Stimulated activated CD4-positive, alpha-beta T cell treated with anti-CD3 and anti-CD28 coated beads, Interleukin-2, amount 100 ng/mL, for 4 hours (primary cell): ENCODE results near the gene LRIG1.

ENCODE experiments used
- DNase-seq: peaks from one replicate; pipeline ENCODE4 v3.0.0-alpha.2; 2020; ENCODE audit warnings: low read depth

Gene LRIG1

DNA sequence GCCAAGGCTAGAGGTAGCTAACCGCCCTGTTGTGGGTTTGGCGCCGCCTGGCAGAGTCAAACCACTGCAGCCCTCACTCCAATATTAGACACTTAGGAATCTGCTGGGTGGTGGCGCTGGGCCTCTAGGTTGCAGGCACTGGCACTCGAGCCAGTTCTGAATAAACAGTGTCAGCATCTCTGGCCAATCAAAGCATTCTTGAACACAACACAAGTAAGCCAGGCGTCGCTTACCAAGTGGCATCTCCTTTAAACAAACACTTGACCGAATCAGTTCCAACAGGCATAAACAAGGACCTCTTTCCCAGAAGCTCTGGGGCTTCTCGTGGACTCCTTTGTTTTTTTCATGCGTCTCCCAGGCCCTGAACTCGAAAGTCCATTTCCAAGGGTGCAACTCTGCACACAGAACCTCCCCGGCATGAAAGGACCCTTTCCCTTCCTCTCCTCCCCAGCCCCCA is 82.3 kb downstream of the LRIG1 start:
- no peak for DNase-seq

DNA sequence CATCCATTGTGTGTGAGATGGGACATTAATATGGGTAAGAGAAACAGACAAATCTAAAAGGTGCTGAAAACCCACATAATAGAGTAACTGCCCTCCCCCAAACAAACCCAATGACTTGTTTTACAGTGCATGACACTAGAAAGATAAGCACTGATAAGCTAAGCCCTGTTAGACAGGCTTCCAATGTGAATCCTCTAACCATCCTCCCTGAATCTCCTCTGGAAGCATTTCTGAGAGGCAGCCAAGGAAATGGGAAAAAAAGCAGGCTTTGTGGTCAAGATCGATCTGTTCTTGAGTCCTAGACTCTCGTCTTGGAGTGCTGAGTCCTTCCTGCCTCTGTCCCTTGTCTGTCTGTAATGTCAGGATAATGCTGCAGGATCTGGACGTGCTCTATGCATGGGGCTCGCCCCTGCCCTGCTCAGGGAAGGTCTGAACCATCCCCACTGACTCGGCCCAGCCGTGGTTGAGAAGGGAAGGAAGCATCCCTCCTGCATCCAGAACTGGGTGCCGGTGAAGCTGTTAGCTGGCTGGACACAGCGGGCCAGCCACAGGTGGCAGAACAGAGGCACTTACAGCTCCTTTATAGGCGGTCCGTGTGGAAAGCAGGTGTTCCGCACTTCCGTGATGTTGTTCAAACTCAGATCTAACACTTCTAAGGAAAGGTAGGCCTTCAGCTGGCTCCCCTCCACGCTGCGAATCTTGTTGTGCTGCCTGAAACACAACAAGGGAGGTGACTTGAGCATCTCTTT is 84.1 kb downstream of the LRIG1 start:
- DNase-seq, result no peak

DNA sequence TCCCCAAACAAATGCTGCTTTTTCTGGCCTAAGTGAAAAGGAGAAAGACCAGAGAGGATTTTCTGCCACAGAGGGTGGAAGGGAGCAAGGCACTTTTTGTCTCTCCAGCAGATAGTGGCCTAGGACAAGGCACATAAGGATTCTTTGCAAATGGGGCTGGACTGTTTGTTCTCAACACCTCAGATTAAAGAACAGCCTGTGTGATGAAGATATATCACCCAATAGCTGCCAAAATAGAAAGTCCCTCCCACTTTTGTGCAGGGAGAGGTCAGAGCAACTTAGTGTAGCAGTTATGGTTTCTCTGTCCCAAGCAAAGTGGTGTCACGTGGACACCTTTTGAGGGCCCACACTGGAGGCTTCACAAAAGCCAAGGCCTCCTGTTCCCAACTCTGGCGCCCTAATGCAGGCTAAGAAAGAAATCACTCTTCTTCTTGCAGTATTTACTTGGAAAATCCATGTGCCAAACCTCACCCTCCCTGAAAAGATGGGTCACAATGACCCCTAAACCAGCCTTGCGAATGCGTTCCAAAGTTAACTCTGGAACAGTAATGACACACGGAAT is 84.9 kb downstream of the LRIG1 start:
- DNase-seq, result no peak

DNA sequence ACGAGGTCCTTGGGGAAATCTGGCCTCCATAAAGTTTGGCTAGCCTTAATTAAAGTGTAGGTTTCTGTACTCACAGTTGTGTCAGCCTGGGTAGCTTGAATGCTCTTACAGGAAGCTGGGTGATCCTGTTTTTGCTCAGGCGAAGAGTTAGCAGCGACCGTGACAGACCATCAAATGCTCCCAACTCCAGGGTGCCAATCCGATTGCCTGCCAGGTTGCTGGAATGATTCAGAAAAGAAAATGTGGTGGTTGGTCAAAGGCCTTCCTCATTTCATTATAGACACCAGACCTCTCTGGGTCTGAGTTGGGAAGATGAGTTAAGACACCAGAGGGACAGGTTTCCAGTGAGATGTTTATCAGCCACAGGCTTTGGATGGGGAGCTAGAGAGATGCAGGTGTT is 86.0 kb downstream of the LRIG1 start:
- no peak for DNase-seq

DNA sequence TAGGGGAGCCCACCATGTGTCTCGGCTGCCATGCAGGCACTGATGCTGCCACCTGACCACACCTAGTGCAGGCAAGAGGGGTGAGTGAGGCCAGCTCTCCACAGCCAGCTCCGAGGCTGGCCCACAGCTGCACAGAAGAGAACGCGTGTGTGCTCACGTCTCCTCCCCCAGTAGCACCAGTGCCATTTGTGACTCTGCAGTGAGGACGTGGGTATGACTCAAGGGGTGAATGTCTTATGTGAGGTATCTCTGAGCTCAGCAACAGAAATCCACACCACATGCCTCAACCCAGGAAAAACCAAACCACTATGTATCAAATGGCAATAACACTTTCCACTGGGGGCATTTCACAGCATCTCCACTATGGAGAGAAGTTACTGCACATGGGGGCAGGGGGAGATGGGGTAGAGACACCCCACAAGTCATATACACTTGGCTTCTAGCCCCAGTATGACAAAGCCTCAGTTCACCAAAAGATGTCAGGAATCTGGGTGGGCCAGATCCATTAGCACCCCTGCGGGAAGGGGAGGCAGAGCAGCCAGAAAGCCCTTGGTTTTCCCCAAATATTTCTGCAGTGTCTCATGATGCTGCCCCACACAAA is 87.6 kb downstream of the LRIG1 start:
- DNase-seq, result no peak

DNA sequence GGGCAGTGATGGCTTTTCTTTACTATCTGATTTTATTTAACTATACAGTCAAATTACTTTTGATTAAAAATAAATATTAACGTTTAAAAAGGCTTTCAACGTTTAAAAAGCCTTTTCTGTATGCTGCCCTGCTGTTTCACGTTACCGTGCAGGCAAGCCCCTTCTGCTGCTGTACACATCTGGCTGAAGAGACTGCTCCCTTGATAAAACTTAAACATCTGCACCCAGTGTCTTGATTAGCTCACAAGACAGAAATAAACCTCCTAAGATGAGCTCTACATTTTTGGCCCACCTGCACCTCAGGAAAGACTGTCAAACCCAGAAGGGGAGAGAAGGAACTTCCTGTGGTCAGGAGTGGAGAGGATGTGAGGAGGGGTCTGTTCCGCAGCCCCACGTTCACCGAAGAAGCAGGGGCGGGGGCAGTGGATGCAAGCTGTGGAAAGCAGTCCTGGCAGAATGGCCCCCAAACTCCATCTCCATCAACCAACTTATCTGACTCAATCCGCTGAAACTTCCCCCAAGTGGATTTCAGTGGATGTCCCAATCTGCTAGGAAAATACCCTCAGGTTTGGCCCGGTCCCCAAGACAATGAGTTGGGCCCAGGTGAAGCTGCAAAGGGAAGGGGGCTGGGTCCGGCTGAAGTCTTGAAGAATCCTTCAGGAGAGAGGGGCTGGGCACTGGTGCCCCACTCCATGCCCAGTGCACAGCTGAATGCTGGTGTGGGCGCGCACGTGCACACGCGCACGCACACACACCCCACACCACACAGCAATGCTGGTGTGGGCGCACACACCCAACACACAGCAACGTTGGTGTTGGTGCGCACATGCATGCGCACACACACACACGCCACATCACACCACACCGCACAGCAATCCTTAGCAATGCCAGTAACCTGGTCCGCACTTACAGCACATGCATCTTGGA is 88.6 kb downstream of the LRIG1 start:
- DNase-seq, result no peak

DNA sequence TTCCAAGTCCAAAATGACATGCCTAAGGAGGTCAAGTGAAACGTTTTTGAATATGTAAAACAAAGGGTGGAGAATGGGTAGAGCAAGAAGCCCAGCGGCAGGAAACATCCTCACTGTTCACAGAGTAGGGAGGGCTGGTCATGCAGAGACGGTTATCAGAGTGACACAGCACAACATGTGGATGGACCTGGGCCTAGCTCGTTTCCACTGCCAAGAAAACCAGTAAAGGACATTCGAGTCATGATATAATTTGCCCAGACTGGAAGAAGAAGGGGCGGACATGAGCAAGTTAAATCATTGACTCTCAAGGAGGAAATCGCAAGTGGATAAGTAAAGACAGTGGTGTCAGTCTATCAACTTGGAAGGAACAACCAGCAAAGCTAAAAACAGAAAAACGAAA is 89.3 kb downstream of the LRIG1 start:
- DNase-seq, result no peak

DNA sequence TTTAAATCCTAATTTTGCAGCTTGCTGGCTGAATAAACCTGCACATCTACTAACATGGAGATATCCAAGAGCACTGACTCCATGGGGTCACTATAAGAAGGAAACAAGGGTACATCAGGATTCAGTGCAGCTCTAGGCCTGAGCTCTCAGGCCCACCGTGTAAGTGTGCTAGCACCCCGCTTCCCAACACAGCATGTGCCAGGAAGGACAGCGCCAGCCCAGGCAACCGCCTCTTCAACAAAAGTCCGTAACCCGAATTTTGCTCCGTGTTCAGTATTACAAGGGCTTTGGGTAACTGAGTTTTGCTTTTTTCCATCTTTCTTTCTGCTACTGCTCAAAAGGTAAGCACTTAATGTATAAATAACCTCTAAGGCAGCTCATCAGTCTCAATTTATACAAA is 89.8 kb downstream of the LRIG1 start:
- no peak for DNase-seq

DNA sequence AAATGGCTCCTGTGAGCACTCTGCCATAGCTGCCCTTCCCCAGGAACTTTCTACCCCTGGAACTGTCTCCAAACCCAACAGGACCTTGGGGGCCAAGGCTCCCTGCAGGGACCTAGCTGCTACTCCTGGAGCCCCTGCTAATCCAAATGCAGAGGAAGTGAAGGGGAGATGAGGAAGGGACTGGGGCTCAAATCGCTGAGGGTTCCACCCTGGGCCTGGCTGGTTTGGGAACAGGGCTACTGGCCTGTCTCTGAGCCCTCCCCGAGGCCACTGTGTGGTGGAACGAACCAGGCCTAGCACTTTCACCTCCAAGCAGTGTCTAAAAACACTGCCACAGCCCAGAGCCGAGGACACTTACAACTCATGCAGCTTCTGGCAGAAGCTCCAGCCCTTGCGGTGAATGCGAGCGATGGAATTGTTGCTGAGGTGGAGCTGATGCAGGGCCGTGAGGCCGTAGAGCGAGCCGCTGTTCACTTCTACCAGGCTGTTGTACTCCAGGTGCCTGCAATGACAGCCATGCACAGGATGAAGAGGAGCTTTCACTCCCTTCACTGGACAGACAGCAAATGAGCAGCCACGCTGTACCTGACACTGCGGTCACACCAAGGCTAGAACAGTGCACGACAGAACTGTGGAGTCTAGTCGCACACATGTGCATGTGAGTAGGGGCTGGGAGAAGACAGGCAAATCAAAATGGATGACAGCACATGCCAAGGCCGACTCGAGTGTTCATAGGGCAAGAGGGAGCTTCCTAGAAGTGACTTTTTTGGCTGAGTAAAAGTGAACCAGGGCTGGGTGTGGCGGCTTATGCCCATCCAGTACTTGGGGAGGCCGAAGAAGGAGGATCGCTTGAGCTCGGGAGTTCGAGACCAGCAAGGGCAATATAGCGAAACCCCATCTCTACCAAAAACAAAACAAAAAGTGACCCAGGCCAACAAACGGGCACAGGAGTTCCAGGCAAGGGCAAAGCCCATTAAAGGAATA is 90.8 kb downstream of the LRIG1 start:
- DNase-seq, result no peak

DNA sequence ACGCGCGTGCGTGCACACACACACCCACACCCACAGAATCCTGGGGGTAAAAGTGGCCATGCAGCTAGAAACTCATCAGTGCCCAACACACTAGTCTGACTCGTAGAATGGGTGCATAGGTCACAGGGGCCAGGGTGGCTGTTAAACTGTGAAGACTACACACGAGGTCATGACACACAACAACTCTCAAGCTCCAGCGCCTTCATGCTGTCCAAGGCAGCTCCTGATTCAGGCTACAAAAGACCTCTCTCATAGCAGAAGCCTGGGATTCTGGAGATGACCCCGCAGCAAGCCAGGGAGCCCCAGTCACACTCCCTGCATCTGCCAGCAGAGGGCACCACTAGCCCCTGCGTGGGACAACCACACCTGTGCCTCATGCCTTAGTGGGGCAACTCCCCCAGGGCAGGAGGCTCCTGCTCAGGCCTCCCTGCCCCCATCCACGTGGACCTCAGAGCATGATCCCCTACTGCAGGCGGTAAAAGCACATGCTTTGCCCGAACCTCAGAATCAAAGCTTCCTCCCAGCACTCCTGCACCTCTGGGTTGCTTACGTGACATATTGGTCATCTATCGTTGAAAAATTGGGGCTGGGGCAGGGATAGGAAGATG is 93.1 kb downstream of the LRIG1 start:
- DNase-seq, result peak; percentile 59

DNA sequence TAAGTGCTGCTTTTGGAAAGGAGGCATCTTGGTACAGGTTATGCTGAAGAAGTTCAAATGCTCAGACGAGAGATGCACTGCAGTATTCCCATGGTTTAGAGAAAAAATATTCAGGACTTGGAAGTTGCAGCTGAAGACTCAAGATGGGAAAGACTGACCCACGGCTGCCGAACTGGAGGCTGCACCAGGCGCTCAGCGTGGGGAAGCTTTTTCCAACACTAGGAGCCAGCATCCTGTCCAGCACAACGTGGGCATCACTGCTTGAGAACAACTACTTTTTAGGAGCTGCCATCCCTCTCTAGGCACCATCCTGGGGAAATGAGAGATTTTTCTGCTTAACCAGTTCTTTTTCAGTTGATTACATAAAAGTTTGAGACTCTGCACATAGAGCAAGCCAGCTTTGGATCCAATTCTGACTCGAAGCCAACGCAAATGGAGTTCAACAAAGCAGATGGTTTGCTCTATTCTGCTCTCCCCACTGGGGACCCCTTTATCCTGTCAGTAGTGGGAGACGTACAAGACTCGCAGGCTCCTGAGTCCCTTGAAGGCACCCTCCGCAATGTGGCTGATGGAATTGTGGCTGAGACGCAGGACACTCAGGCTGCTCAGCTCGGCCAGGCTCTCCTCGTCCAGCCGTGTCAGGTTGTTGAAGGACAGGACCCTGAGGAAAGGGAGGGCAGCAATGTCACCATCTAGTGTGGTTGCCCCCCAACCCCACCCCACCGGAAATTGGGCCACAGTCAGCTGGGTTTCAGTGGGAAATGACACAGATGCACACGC is 93.8 kb downstream of the LRIG1 start:
- DNase-seq, result no peak

DNA sequence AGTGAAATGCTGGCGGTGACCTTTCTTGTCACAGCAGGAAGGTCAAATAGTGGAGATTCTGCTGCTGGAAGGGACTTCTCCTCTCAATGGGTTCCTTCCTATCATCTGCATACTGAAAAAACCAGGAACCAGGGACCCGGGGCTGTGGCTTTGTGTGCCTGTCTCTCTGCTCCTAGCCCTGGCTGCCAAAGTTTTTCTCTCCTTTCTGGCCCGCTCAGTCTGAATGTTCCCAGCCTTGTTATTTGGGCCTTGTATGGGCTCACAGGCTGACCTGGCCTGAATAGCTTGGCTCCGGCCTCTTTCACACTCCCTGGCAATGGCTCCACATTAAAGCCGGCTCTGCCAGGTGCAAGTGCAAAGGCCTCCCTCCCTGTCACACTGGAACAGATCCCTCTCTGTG is 94.7 kb downstream of the LRIG1 start:
- DNase-seq, result no peak

DNA sequence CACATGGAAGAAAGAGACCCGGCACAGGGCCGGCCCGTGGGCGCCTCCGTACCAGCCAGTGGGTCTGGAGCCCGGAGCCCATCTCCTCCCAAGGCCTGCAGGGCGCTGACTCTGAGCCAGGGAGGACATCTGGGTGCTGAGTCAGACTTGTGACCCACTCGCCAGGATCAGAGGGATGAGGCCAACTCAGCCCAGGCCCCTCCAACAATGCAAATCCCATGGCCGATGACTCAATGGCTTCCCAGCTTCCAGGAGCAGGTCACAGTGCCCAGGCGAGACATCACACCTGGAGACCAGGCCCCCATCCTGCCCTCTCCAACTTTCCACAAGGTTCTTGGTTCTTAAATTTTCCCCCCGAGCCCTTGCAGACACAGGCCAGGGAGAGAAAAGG is 95.1 kb downstream of the LRIG1 start:
- DNase-seq, result no peak

DNA sequence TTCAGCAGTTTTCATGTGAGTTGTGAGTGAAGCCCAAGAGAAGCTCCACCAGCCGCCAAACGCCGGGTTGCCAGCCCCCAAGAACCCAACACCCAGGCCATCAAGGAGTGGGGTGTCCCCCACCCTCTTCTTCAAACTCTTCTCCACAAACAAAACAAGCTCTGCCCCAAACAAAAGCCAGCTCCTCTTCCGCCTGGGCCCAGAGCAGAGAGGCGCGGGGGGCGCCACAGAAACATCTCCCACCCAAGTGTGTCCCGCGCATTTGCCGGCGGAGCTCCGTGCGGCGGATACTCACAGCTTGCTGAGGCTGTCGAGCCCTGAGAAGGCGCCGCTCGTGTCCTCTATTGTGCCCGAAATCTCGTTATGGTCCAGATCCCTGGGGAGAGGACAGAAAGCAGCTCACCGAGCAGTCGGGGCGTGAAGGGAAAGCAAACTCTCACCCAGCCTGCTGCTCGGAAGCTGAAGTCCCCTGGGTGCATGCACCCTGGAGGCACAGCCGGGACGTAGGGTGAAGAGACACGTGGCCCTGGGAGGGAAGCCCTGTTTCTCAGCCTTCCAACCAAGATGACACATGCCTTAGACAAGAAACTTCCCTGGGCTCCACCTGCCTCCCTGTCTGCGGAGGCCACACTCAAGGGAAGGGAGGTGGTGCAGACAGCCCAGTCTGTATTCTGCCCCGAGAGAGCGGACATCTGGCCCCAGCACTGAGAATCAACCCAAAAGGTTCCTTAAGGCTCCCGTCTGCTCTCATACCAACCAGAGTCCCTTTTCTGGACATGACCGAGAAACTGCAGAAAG is 95.7 kb downstream of the LRIG1 start:
- no peak for DNase-seq

DNA sequence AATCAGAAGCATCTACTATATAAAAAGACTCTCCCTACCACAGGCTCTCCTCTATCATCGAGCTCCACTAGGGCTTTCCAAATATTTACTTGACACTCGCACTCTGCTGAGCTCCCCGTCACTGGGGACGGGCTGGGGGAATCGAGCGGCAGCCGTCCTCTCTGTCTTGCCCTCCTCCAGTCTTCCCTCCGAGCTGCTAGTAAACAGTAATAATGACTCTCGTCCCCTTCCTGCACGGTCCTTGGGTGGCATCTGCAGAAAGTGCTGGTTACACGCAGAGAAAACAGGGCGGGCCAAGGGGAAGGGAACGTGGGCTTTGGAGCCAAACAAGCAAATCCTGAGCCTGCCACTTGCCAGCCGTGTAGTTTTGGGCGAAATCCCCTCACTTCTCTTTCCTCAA is 96.6 kb downstream of the LRIG1 start:
- DNase-seq, result no peak

DNA sequence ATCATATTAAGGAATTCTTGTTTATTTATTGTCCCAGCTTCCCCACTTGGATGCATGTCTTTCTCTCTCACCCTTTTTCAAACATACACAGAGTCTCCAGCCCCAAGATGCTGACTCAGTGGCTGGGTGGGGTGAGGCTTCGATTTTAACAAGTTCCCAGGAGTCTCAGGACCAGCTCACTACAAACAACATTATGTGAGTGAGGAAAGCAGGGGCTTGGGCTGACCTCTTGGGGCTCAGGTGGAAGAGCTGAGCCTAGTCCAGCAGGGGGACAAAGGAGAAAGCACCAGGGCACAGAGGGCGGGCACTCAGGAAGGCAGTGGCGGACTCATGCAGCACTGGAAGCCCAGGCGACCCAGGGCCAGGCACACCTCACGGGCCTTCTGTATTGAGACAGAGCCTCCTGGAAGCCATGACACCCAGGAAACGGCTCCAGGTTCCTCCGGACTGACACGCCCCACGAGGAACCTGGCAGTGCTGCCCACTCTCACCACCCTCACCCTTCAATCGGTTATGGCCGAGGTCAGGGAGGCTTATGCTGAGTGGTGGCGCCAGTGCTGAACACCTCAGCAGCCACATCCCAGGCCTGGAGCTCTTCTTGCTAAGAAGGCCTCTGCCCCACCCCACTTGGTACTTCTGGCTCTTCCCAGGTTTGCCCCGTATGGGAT is 97.4 kb downstream of the LRIG1 start:
- no peak for DNase-seq

DNA sequence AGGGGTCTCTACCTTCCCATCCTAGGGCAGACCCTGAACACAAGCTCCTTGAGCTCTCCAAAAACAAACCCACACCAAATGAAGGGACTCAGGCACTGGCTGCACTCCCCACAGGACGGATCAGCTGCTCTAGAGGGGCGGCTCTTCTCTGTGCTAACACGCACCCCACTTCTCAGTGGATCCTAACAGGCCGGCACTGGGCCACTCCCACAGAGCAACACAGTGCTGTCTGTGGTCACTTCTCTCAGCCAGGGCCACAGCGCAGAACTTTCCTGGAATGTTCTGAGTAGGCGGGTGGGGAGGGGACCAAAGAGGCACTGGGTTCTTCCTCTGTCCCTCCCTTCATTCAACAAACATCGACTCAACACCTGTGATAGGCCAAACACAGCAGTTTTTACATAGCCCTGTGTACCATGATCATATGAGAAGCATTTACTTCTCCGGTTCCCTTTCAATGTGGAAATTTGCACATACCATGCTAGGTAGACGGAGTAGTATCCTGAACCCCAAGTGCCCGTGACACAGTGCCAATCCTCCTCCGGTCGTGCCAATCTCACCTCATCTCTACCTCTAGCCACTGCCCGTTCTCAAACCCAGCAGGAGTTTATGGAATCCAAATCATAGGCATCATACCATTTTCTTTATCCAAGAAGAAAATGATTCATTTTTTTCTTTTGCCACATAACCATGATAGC is 98.1 kb downstream of the LRIG1 start:
- no peak for DNase-seq
